GM21423 (cell line): ENCODE measurements around the gene SMPDL3B.

Source experiments
- ATAC-seq: cut with Tn5 transposase; IDR thresholded peaks from one replicate; pipeline ENCODE4 v1.9.1; 2021; ENCODE audit warnings: mild to moderate bottlenecking, moderate library complexity; ENCODE audit not compliant: unreplicated experiment

The SMPDL3B gene

DNA sequence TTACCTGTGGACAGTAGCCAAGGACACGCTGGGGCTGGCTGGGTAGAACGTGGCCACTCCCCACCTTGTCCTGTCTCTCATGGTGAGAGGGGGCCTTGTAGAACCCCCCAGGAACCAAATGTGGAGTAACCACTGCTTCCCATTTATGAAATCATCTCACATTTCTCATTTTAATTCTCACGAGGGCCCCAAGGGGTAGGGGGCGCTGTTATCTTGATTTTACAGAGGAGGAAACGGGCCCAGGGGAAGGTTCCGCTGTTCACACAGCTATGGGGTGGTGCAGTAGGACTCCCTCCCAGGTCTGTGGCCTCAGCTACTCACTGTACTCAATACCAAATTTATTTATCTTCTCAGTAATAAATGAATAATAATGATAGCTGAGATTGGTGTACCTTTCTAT lies 5.5 kb downstream of the SMPDL3B start:
- ATAC-seq = no peak

- ATAC-seq = no peak
Observed at GRCh38 chr1:27940870-27941560, 6.2 kb downstream of the SMPDL3B start.

- no peak for ATAC-seq
Observed at GRCh38 chr1:27941671-27942540, 7.1 kb downstream of the SMPDL3B start.

DNA sequence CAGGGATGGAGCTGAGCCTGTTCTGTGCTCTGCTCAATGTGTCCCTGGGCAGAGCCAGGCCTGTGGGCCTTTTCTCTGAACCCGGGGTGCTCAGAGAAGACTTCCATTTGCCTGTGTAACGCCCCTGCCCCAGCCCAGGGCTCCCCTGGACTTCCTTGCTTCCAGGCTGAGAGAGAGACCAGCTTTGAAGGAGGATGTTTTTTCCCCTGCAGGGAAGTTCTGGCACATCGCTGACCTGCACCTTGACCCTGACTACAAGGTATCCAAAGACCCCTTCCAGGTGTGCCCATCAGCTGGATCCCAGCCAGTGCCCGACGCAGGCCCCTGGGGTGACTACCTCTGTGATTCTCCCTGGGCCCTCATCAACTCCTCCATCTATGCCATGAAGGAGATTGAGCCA lies 10.2 kb downstream of the SMPDL3B start:
- ATAC-seq = no peak

DNA sequence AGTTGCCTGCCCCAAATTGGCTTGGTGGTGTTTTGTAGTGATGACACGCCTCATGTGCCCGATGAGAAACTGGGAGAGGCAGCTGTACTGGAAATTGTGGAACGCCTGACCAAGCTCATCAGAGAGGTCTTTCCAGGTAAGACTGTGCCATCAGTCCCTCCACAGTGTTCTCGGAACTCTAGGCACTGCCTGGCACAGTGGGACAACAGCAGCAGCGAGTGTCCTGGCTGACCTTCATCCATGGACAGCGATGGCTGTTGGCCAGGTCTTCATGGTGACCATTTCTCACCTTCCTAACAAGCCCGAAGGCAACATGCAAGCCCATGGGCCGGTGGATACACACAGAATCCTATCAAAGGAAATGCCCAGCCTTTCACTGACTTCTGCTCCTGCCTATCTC lies 14.2 kb downstream of the SMPDL3B start:
- ATAC-seq = no peak

- no peak for ATAC-seq
Observed at GRCh38 chr1:27951396-27951795, 16.6 kb downstream of the SMPDL3B start.

DNA sequence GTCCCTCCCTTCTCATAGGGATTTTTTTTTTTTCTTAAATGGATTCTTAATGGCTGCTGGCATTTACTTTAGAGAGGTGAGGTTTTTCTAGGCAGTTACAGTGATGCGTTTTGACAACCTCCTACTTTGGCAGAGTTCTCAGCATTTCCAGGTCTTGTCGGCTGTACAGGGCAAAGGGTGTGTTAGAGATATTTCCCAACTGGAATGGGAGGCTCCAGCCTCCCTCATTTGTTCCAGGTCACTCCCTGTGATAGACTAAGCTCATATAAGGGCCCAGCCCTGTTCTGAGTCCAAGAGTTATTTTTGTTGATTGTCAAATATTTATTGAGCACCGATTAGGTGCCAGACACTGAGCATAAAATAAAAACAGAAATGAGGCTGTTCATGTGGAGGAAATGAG lies 17.3 kb downstream of the SMPDL3B start:
- no peak for ATAC-seq

GRCh38 chr1:27954186-27954585 lies 19.4 kb downstream of the SMPDL3B start:
- no peak for ATAC-seq

DNA sequence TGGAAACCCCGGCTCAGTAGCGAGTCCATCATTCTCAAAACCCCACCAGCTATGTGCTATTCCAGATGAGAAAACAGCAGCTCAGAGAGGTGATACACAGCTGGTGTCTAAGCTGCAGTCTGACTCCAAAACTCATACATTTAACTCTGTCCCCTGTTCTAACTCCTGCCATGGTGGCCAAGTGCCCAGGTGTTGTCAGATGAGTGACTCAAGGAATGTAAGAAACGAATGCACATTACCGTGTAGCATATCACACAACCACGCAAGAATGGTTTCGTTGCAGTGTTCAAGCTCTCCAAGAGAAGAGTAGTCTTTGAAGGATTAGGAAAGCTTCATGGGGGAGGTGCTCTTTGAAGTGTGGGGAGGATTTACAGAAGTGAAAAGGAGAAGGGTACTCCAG lies 20.3 kb downstream of the SMPDL3B start:
- ATAC-seq = no peak

DNA sequence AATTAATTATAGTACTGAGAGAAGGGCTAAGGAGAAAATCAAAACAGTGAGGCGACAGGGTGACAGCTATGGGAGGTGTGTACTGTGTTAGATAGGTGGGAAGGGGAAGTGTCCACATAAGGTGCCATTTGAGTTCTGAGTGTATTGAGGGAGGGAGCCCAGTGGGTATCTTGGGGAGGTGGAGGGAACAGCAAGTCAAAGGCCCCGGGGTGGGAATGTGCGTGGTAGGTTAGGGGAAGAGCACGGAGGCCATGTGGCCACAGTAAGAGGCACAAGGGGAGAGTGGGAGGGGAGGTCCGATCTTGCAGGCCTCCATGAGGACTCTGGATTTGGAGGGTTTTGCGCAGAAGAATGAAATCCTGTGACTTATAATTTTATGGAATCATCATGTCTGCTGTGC lies 22.0 kb downstream of the SMPDL3B start:
- ATAC-seq = no peak

DNA sequence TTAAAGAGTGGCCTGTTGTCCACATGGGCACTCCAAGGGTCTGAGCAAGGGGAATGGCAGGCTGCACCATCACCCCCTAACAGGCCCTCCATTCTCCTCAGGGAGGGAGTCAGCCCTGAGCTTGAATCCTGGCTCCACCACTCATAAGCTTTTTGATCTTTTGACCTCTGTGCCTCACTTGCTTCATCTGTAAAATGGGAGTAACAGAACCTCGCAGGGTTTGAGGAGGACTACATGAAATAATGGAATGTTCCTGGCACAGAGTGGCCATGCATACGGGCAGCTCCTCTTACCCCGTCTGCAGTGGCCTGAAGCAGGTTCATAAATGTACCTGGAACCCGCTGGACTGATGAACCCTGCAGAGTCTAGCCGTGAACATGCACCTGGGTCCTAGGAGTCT lies 22.9 kb downstream of the SMPDL3B start:
- ATAC-seq = no peak

DNA sequence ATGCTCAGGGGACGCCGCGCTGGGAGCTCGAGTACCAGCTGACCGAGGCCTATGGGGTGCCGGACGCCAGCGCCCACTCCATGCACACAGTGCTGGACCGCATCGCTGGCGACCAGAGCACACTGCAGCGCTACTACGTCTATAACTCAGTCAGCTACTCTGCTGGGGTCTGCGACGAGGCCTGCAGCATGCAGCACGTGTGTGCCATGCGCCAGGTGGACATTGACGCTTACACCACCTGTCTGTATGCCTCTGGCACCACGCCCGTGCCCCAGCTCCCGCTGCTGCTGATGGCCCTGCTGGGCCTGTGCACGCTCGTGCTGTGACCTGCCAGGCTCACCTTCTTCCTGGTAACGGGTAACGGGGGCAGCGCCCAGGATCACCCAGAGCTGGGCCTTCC lies 23.7 kb downstream of the SMPDL3B start:
- ATAC-seq = no peak

DNA sequence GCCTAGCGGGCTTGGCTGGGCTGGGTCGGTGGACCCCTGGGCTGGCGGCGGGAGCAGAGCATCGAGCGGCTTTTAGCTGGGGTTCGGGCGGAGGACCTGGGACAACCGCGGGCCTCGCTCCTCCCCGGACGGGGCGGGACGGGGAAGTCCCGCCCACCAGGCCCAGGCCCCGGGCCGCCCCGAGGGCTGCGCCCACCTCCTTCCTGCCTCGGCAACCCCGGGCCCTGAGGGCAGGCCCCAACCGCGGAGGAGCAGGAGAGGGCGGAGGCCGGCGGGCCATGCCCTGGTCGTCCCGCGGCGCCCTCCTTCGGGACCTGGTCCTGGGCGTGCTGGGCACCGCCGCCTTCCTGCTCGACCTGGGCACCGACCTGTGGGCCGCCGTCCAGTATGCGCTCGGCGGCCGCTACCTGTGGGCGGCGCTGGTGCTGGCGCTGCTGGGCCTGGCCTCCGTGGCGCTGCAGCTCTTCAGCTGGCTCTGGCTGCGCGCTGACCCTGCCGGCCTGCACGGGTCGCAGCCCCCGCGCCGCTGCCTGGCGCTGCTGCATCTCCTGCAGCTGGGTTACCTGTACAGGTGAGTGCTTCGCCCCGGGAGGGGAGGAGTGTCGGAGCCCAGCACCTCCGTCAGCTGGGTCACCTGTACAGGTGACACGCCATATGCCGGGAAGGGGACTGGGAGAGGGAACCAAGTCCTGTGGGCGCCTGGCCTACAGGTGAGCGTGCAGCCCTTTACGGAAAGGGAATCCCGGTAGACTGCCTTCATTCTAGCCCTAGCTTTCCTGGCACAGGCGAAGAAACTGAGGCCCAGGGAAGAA lies 25.2 kb downstream of the SMPDL3B start, which contains the start of gene XKR8:
TSS of gene XKR8 (plus strand) at position 182 of the 812 bp plus-strand sequence. CDS start at position 279, 97 bp downstream.
- peak; percentile 85 for ATAC-seq

DNA sequence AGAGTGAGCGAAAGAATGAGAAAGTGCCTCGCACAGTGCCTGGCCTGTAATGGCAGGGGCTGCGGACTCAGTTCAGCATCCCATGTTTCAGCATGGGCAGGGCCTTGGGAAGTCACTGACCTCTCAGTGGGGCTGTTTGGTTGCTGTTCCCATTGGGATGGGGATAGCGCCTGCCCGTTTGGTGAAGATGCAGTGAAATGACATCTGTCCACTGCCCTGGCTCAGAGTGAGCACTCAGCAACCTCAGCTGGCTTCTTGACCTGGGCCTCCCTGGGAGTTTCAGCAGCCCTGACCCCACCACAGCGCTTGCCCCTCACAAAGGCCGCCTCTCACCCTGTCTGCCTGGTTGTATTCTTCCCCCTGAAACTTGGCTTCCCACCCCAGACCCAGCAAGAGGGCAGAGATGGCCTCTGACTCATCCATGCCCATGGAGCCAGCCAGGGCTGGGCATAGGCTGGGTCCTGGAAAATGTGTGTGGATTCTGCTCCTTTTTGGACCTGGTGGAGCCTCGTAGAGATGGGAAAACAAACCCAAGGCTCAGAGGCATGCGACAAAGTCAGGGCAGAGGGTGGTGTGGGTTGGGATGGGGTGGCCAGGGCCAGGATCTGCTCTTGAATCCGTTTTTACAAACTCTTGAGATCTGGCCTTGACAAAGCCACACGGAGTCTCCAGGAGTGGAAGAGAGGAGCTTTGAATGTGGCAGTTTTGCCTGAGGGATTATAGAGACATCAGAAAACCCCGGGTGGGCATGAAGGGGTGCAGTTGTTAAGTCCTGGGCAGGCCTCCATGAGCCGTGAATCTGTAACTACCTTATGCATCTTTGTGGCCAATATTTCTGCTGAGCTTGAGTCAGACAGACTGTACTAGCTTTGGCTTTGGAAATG lies 26.2 kb downstream of the SMPDL3B start:
- no peak for ATAC-seq

DNA sequence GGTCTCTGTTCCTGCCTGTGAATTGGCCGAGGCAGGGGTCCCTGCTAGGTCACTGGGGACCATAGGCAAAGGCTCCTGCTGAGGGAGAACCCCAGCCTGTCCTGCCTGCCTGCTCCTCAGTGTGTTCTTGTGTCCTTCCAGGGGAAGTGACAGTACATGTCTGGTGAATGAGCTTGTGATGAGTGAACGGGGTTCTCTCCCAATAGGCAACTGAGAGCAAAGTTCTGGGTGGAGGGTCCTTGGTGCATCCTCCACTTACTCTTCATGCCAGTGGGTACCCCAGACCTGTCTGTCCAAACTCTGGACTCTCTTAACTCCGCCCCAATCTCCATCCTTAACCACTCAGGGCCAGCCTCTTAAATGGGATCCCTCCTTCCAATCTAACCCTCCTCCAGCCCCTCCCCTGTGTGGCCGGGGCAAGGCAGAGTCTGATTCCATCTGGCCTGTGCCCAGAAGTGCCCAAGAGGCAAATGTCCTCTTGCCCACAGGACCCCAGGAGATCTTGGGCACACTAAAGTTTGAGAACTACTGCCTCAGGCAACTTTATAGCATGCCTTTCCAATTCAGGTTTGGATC lies 26.9 kb downstream of the SMPDL3B start:
- ATAC-seq = no peak

DNA sequence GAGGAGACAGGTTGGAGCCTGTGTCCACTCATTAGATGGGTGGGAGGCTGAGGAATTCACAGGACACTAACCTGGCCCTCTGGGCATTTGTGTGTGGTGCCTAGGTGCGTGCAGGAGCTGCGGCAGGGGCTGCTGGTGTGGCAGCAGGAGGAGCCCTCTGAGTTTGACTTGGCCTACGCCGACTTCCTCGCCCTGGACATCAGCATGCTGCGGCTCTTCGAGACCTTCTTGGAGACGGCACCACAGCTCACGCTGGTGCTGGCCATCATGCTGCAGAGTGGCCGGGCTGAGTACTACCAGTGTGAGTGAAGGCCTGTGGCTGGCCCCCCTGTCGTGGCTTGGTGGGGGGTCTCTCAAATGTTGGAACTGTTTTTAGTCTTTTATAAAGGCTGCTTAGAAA lies 28.6 kb downstream of the SMPDL3B start:
- no peak for ATAC-seq

DNA sequence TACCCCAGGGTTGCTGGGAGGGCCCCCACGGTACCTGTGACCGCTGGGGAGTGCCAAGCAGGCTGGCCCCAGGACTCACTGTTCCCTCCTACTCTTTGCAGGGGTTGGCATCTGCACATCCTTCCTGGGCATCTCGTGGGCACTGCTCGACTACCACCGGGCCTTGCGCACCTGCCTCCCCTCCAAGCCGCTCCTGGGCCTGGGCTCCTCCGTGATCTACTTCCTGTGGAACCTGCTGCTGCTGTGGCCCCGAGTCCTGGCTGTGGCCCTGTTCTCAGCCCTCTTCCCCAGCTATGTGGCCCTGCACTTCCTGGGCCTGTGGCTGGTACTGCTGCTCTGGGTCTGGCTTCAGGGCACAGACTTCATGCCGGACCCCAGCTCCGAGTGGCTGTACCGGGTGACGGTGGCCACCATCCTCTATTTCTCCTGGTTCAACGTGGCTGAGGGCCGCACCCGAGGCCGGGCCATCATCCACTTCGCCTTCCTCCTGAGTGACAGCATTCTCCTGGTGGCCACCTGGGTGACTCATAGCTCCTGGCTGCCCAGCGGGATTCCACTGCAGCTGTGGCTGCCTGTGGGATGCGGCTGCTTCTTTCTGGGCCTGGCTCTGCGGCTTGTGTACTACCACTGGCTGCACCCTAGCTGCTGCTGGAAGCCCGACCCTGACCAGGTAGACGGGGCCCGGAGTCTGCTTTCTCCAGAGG lies 31.8 kb downstream of the SMPDL3B start:
- ATAC-seq = no peak

- ATAC-seq = no peak
Observed at GRCh38 chr1:27967106-27967883, 32.5 kb downstream of the SMPDL3B start.
